ELR (cell line): ENCODE results near the gene WNK4.

Source experiments
- DNase-seq: peaks from one replicate; pipeline ENCODE4 v3.0.0-alpha.2; 2015; ENCODE audit warnings: low read depth

WNK4 gene

DNA sequence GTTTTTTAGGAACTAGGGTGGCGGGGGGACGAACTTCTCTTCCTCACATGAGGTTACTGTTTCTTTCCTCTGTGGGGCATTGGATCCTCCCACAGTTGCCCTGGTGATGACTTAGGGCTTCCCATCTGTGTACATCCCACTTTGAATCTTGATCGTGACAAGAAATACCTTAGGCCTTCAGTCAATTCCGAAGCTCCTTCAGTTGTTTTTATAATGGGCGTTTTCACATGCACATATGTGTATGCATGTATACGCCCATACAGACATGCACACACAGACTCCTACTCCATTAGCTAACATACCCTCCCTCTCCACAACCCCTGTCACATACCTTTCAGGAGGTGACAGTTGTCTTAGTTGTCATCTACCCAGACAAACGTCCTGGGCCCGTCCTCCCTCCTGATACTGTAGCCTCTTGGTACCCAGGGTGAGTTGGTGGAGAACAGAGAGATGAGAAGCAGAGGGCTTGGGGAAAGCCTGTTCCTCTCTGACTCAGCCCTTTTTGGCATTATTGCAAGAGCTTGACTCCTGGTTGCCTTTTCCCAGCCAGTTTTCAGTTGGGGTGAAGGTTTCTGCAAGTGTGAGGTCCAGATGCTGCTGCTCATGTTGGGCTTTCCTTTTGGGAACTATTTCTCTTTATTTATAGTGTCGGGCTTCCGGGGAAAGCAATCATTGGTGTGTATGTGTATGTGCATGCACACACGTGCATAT, 61.7 kb downstream of the WNK4 start:
- DNase-seq, result no peak

GRCh38 chr17:42843358-42843934, 63.0 kb downstream of the WNK4 start:
- DNase-seq, result peak; percentile 78

DNA sequence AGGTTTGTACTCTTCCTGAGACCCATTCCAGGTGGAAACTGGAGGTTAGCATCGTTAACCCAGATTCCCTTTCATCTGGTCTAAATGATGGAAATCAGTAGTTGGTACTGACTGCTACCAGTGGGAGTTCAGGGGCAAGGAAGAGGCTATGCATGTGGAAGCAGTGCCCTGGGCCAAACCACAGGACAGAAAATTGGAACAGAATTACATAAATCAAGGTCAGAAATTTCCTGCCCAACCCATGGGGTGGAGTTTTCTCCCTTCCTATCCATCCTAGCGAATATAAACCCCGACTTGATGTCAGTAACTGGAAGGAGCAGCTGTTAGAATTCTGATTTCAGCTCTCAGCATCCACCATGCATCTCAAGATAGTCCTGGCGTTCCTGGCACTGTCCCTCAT, 63.9 kb downstream of the WNK4 start, which contains the start of gene AOC2:
AOC2 (plus strand) TSS at position 310 of the 400 bp plus-strand sequence; CDS start at position 357, 47 bp downstream.
- DNase-seq, result no peak

GRCh38 chr17:42844761-42845555, 64.5 kb downstream of the WNK4 start:
- no peak for DNase-seq

DNA sequence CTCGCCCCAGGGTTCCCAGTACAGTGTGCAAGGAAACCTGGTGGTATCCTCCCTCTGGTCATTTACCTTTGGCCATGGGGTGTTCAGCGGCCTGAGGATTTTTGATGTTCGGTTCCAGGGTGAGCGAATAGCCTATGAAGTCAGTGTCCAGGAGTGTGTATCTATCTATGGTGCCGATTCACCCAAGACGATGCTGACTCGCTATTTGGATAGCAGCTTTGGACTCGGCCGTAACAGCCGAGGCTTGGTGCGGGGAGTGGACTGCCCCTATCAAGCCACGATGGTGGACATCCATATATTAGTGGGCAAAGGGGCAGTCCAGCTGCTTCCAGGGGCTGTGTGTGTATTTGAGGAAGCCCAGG, 65.1 kb downstream of the WNK4 start:
- DNase-seq, result no peak

DNA sequence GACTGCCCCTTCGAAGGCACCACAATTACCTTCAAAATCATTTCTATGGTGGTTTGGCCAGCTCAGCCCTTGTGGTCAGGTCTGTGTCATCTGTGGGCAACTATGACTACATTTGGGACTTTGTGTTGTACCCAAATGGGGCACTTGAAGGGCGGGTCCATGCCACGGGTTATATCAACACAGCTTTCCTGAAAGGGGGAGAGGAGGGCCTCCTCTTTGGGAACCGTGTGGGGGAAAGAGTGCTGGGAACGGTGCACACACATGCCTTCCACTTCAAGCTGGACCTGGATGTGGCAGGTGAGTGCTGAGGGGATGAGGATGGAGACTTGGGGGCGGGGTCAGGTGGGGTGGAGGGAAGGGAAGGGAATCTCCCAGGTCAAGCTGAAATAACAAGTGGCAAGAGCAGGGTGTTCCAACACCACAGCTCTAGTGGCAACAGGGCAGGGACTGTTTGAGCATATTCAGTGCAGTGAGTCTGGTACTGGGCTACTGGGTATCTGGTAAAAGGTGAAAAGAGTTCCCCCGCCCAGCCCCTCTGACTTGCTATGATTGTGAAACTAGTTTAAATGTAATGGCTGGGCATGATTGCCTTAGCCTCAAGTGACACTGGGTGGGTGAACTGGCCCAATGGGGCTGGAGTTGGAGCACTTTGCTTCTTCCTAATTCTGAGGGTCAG, 65.6 kb downstream of the WNK4 start:
- DNase-seq, result peak; percentile 24
